GM12878 (cell line): ENCODE measurements around the gene MINPP1. TPM values are rescaled to one million over a fixed set of nuclear protein-coding genes. Genes with fewer than 3 reads are reported as not detected.
"Not testable (repeated sequence)": the region's sequence is repeated elsewhere in the genome, so short reads cannot be mapped to it uniquely, and the experiment has no call there.

ENCODE experiments used
- ATAC-seq: fragments of 200-7000 bp; cut with Tn5 transposase; 3 replicates; pipeline ENCODE4 v1.9.1; 2020; ENCODE audit warnings: mild to moderate bottlenecking, moderate library complexity
- BruUV-seq: library from RNA; stranded (reverse); fragments of 400-500 nt; replicated peaks from 2 replicates; lab custom pipeline; 2021; lab: Mats Ljungman, UMichigan
- CTCF ChIA-PET: fragments of 300-600 bp; sonication (Branson Sonifier 250); formaldehyde crosslinking; extraction: SDS; loops from one replicate; lab custom pipeline; 2021; ENCODE audit warnings: inconsistent platforms; lab: Yijun Ruan, JAX
- POLR2A ChIA-PET: fragments of 350-600 bp; formaldehyde crosslinking; extraction: SDS; loops from one replicate; lab custom pipeline; 2021; ENCODE audit warnings: inconsistent platforms; lab: Charles Lee
- RAD21 ChIA-PET: fragments of 300-600 bp; sonication (Branson Sonifier 250); formaldehyde crosslinking; loops from one replicate; lab custom pipeline; 2023; ENCODE audit warnings: antibody characterized with exemption; ENCODE audit not compliant: unreplicated experiment; lab: Charles Lee
- SMC1A ChIA-PET: fragments of 300-600 bp; sonication (Branson Sonifier 250); formaldehyde crosslinking; loops from one replicate; lab custom pipeline; 2023; ENCODE audit not compliant: unreplicated experiment, uncharacterized antibody; lab: Charles Lee
- DNase-seq: peaks from one replicate; pipeline ENCODE4 v3.0.0-alpha.2; 2011; ENCODE audit warnings: low read depth, low spot score
- FAIRE-seq: peaks from 3 replicates; lab custom pipeline; 2011; peaks lifted over from hg19 to GRCh38; lab: Jason Lieb, UNC
- H2AFZ ChIP-seq: 2 replicates; pipeline ENCODE4 v1.6.0; 2011; ENCODE audit warnings: low read depth, low read length, control low read depth; ENCODE audit not compliant: control insufficient read depth
- H3K27ac ChIP-seq: 2 replicates; pipeline ENCODE4 v1.5.1; 2011; ENCODE audit warnings: control low read depth; ENCODE audit not compliant: control insufficient read depth, insufficient read depth
- H3K27me3 ChIP-seq, 2 experiments: replicated peaks in 1 of 2; 2 replicates each; pipeline versions ENCODE4 v1.6.0 to v1.6.1; 2011; ENCODE audit warnings: low read length in 1 of 2; ENCODE audit not compliant: control insufficient read depth in 2 of 2, insufficient read depth in 2 of 2
- H3K36me3 ChIP-seq, 2 experiments: 2 replicates each; pipeline ENCODE4 v1.5.1; 2011; ENCODE audit warnings: low read length in 1 of 2; ENCODE audit not compliant: control insufficient read depth in 2 of 2, insufficient read depth in 2 of 2
- H3K4me1 ChIP-seq: 2 replicates; pipeline ENCODE4 v1.6.1; 2011; ENCODE audit warnings: mild to moderate bottlenecking, low read length, moderate library complexity, mixed read lengths; ENCODE audit not compliant: control insufficient read depth, insufficient read depth
- H3K4me2 ChIP-seq: 2 replicates; pipeline ENCODE4 v1.6.0; 2011; ENCODE audit warnings: control low read depth; ENCODE audit not compliant: control insufficient read depth, insufficient read depth
- H3K4me3 ChIP-seq: fragments of 200-600 bp; sonication (generic); 2 replicates; pipeline ENCODE4 v1.5.1; 2016
- H3K79me2 ChIP-seq: 2 replicates; pipeline ENCODE4 v1.6.0; 2011; ENCODE audit warnings: low read length; ENCODE audit not compliant: control insufficient read depth, insufficient read depth
- H3K9ac ChIP-seq: 2 replicates; pipeline ENCODE4 v1.8.0; 2011; ENCODE audit warnings: low read length, control low read depth, mixed read lengths; ENCODE audit not compliant: control insufficient read depth, insufficient read depth
- H3K9me3 ChIP-seq: replicated peaks from 3 replicates; pipeline ENCODE4 v1.5.1; 2011; ENCODE audit warnings: mild to moderate bottlenecking, low read length; ENCODE audit not compliant: control insufficient read depth, insufficient read depth
- H4K20me1 ChIP-seq: 2 replicates; pipeline ENCODE4 v1.6.0; 2011; ENCODE audit not compliant: control insufficient read depth, insufficient read depth
- MEF2A ChIP-seq: IDR thresholded peaks from 2 replicates; pipeline ENCODE4 v1.6.1; 2011; ENCODE audit warnings: low read depth, mild to moderate bottlenecking, low read length, moderate library complexity; ENCODE audit not compliant: insufficient read depth
- MYC ChIP-seq: IDR thresholded peaks from 2 replicates; pipeline ENCODE4 v1.6.1; 2011; ENCODE audit warnings: mild to moderate bottlenecking, low read length, moderate library complexity, inconsistent platforms; ENCODE audit not compliant: insufficient read depth, insufficient replicate concordance, insufficient read length, severe bottlenecking
- NFYB ChIP-seq: IDR thresholded peaks from 2 replicates; pipeline ENCODE4 v1.6.1; 2011; ENCODE audit warnings: low read depth, mild to moderate bottlenecking, low read length, improper control_type of control experiment, moderate library complexity; ENCODE audit not compliant: insufficient read depth
- NR2F1 ChIP-seq: fragments of 450-650 bp; conservative IDR thresholded peaks from 2 replicates; pipeline ENCODE4 v1.6.1; 2017; ENCODE audit warnings: mild to moderate bottlenecking
- WRNIP1 ChIP-seq: IDR thresholded peaks from 2 replicates; pipeline ENCODE4 v1.6.1; 2011; ENCODE audit warnings: low read depth, low read length, improper control_type of control experiment, borderline replicate concordance
- YBX1 ChIP-seq: fragments of 450-650 bp; IDR thresholded peaks from 2 replicates; pipeline ENCODE4 v1.6.1; 2016; ENCODE audit warnings: antibody characterized with exemption
- WGBS: methylation state at CpG from one replicate; pipeline ENCODE4 v1.1.6; 2016; ENCODE audit warnings: low lambda C conversion rate; ENCODE audit not compliant: insufficient replicate concordance, insufficient coverage; ENCODE audit errors: missing lambda C conversion rate; 5-methylcytosine and 5-hydroxymethylcytosine counted together
- in situ Hi-C: fragments of 300-500 bp; cut with MboI; formaldehyde crosslinking; loops from 9 replicates; pipeline ENCODE4 v1.14.3; 2018; ENCODE audit warnings: mixed read lengths
- intact Hi-C: fragments of 100-400 bp; cut with micrococcal nuclease; formaldehyde crosslinking; loops from one replicate; pipeline ENCODE4 v1.14.2; 2022; ENCODE audit not compliant: unreplicated experiment
- polyA plus RNA-seq, 11 experiments: library from polyadenylated mRNA; depleted of rRNA in 4 of 11; unstranded in 6 of 11; stranded (reverse) in 5 of 11; fragments of >200 nt; fragmentation: Nextera tagmentation in 4 of 11; fragmentation: Illumina TruSeq in 1 of 11; extraction: Ambion mirVana in 4 of 11; extraction: Trizol in 1 of 11; gene quantifications; 1 replicate in 1 of 11; 2 replicates in 10 of 11; pipeline versions ENCODE4 v1.2.1 to v1.2.3, GENCODE V29; 2011 to 2016; ENCODE audit warnings: inconsistent platforms in 2 of 11, missing spikeins in 2 of 11, low read depth in 1 of 11
- total RNA-seq, 4 experiments: library from RNA; depleted of rRNA in 3 of 4; stranded (reverse); fragments of >200 nt in 3 of 4; fragmentation: Illumina TruSeq in 1 of 4; extraction: Trizol in 1 of 4; gene quantifications; 2 replicates each; pipeline versions ENCODE4 v1.2.1 to v1.2.3, GENCODE V29; 2013 to 2021
- TF ChIP-seq, protein P1 (sequence below): IDR thresholded peaks from 2 replicates; pipeline ENCODE4 v1.6.1; 2012; ENCODE audit warnings: low read depth, low read length, improper control_type of control experiment
- TF ChIP-seq, protein P2 (sequence below): fragments of 450-650 bp; IDR thresholded peaks from 2 replicates; pipeline ENCODE4 v1.6.1; 2014; ENCODE audit warnings: mild to moderate bottlenecking

MINPP1 gene
- total and polyA plus RNA-seq, 10 of the 15 experiments (the other 5 are each of a cell fraction or from before 2014, with no cell fraction given), result 3.9 to 29.2 (median 10.7) TPM

DNA sequence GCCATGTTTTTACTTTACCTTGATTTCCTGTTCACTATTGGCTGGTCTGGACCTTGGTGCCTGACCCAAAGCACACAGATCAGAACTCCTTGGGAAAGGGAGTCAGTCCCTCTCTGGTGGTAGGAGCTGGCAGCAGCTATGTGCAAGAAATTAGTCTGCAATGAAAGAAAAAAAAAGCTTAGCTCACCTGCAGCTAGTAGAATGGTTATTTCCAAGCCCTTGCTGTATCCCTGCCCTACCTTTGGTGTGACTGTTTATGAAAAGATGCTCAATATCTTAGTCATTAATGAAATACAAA lies 86.8 kb downstream of the MINPP1 start:
- TF ChIP-seq WRNIP1, result no peak
- TF ChIP-seq MYC, result no peak
- TF ChIP-seq NFYB, result no peak
- TF ChIP-seq, protein P1, sequence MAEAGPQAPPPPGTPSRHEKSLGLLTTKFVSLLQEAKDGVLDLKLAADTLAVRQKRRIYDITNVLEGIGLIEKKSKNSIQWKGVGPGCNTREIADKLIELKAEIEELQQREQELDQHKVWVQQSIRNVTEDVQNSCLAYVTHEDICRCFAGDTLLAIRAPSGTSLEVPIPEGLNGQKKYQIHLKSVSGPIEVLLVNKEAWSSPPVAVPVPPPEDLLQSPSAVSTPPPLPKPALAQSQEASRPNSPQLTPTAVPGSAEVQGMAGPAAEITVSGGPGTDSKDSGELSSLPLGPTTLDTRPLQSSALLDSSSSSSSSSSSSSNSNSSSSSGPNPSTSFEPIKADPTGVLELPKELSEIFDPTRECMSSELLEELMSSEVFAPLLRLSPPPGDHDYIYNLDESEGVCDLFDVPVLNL, result no peak
- TF ChIP-seq YBX1, result no peak
- TF ChIP-seq, protein P2, sequence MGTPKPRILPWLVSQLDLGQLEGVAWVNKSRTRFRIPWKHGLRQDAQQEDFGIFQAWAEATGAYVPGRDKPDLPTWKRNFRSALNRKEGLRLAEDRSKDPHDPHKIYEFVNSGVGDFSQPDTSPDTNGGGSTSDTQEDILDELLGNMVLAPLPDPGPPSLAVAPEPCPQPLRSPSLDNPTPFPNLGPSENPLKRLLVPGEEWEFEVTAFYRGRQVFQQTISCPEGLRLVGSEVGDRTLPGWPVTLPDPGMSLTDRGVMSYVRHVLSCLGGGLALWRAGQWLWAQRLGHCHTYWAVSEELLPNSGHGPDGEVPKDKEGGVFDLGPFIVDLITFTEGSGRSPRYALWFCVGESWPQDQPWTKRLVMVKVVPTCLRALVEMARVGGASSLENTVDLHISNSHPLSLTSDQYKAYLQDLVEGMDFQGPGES, result no peak
- no peak for TF ChIP-seq NR2F1
- no peak for TF ChIP-seq MEF2A
- Histone ChIP-seq H3K27me3 (no peaks in the 10 kb centered on the region), H3K9ac (no peak overlapping the region), H3K79me2 (no peaks in the 10 kb centered on the region), H3K4me3 (no peak overlapping the region), H3K9me3 (no peaks in the 10 kb centered on the region), H3K36me3 (no peaks in the 10 kb centered on the region), H3K4me1 (peaks cover under 1% of the 10 kb centered on the region; the same call in 1 of the 2 replicates), H2AFZ (no peak overlapping the region), H3K27ac (no peak overlapping the region), H4K20me1 (no peaks in the 10 kb centered on the region), H3K4me2 (no peak overlapping the region)
- ChIA-PET CTCF (interaction anchor here (0.6 kb wide), 1 partner anchor 10 kb away, joined by 5 read pairs; no protein-coding TSS in a partner anchor), RAD21 (no interaction called here), POLR2A (no interaction called here), SMC1A (no interaction called here)
- no TSS peak for BruUV-seq
- DNase-seq (no peak), ATAC-seq (no peak), FAIRE-seq (no peak)
- in situ Hi-C loops (no loop called here), intact Hi-C loops (no loop called here)

- H3K9ac ChIP-seq, RAD21 ChIA-PET, H3K4me1 ChIP-seq, BruUV-seq, FAIRE-seq, H3K79me2 ChIP-seq, DNase-seq, H3K9me3 ChIP-seq, H3K27me3 ChIP-seq, intact Hi-C loops, H4K20me1 ChIP-seq, H3K36me3 ChIP-seq, H3K27ac ChIP-seq, H3K4me2 ChIP-seq, in situ Hi-C loops, H3K4me3 ChIP-seq, H2AFZ ChIP-seq, POLR2A ChIA-PET, ATAC-seq: not testable (repeated sequence)
- SMC1A ChIA-PET, result interaction anchor here (0.7 to 1.2 kb wide), 4 partner anchors 9 to 47 kb away, joined by 3 to 7 read pairs (median 3); no protein-coding TSS in a partner anchor
- CTCF ChIA-PET, result interaction anchor here (1.1 kb wide), 1 partner anchor 59 kb away, joined by 3 read pairs; no protein-coding TSS in a partner anchor
- WGBS, result 30% methylated on average over 4 of the region's 4 CpGs
These were observed 88.2 kb downstream of the MINPP1 start for GRCh38 chr10:87592920-87593319.
